ENCODE measurements around the gene TOX4.

- no peak for TF ChIP-seq CTCF (conservative IDR thresholded peaks at IDR 0.05 in 1 of 2, IDR thresholded peaks at IDR 0.05 in 1 of 2; ENCODE audit: extremely low read depth in 1 of 2, insufficient read depth in 1 of 2, low read depth in 1 of 2, low read length in 2 of 2)
- TF ChIP-seq EZH2 (IDR thresholded peaks at IDR 0.05; ENCODE audit: borderline replicate concordance, low read length), result no peak
Measured at GRCh38 chr14:21506557-21506956, 29.6 kb downstream of the TOX4 start.

Data from mammary epithelial cell (primary cell).